PC-3 (cell line): ENCODE measurements around the gene RGS9BP. TPM values are rescaled to one million over a fixed set of nuclear protein-coding genes. Genes with fewer than 3 reads are reported as not detected.

Source experiments
- ATAC-seq: fragments of 200-7000 bp; cut with Tn5 transposase; 2 replicates; pipeline ENCODE4 v1.9.1; 2020; ENCODE audit warnings: mild to moderate bottlenecking, moderate library complexity
- BruUV-seq: library from RNA; stranded (reverse); fragments of 400-500 nt; replicated peaks from 2 replicates; lab custom pipeline; 2021; lab: Mats Ljungman, UMichigan
- CTCF ChIA-PET: fragments of 300-600 bp; sonication (Branson Sonifier 250); formaldehyde crosslinking; loops from one replicate; lab custom pipeline; 2022; ENCODE audit warnings: antibody characterized with exemption; lab: Charles Lee
- POLR2A ChIA-PET: fragments of 300-600 bp; sonication (Branson Sonifier 250); formaldehyde crosslinking; loops from one replicate; lab custom pipeline; 2022; ENCODE audit warnings: antibody characterized with exemption; ENCODE audit not compliant: unreplicated experiment; lab: Charles Lee
- DNase-seq: peaks from one replicate; pipeline ENCODE4 v3.0.0-alpha.2; 2015
- H2AFZ ChIP-seq: fragments of 300-600 bp; sonication (generic); 2 replicates; pipeline ENCODE4 v1.6.0; 2016; ENCODE audit warnings: antibody characterized with exemption, low read length
- H3F3A ChIP-seq: fragments of 300-600 bp; sonication (generic); one replicate; pipeline ENCODE4 v1.6.0; 2017; ENCODE audit warnings: antibody characterized with exemption, low read length, control low read depth, mild to moderate bottlenecking; ENCODE audit not compliant: unreplicated experiment
- H3K27ac ChIP-seq: fragments of 300-600 bp; sonication (generic); 2 replicates; pipeline ENCODE4 v1.5.1; 2016; ENCODE audit warnings: mild to moderate bottlenecking, low read length
- H3K27me3 ChIP-seq: fragments of 300-600 bp; sonication (generic); 2 replicates; pipeline ENCODE4 v1.6.1; 2016; ENCODE audit warnings: low read length, mixed read lengths
- H3K36me3 ChIP-seq: fragments of 300-600 bp; sonication (generic); 2 replicates; pipeline ENCODE4 v1.6.1; 2016; ENCODE audit warnings: low read depth, mixed run types, low read length, mixed read lengths
- H3K4me1 ChIP-seq: fragments of 300-600 bp; sonication (generic); 2 replicates; pipeline ENCODE4 v1.5.1; 2016; ENCODE audit warnings: low read length; ENCODE audit not compliant: insufficient read depth
- H3K4me2 ChIP-seq: fragments of 300-600 bp; sonication (generic); 2 replicates; pipeline ENCODE4 v1.6.0; 2016; ENCODE audit warnings: low read length
- H3K4me3 ChIP-seq: fragments of 300-600 bp; sonication (generic); 2 replicates; pipeline ENCODE4 v1.5.1; 2016; ENCODE audit warnings: mild to moderate bottlenecking, low read length, mixed read lengths
- H3K79me2 ChIP-seq: fragments of 300-600 bp; sonication (generic); 2 replicates; pipeline ENCODE4 v1.6.1; 2017; ENCODE audit warnings: low read length, mixed read lengths
- H3K9ac ChIP-seq: fragments of 300-600 bp; sonication (generic); 2 replicates; pipeline ENCODE4 v1.6.0; 2016; ENCODE audit warnings: mild to moderate bottlenecking, low read length
- H3K9me2 ChIP-seq: fragments of 300-600 bp; sonication (generic); replicated peaks from 2 replicates; pipeline ENCODE4 v1.6.1; 2016; ENCODE audit warnings: mixed run types, low read length, mixed read lengths
- H3K9me3 ChIP-seq: fragments of 300-600 bp; sonication (generic); 2 replicates; pipeline ENCODE4 v1.6.1; 2016; ENCODE audit warnings: low read length, mixed read lengths
- H4K20me1 ChIP-seq: fragments of 300-600 bp; sonication (generic); 2 replicates; pipeline ENCODE4 v1.6.1; 2016; ENCODE audit warnings: low read length, mixed read lengths
- EZH2 ChIP-seq: fragments of 300-600 bp; sonication (generic); IDR thresholded peaks from one replicate; pipeline ENCODE4 v1.6.1; 2017; ENCODE audit warnings: antibody characterized with exemption, mild to moderate bottlenecking, low read length; ENCODE audit not compliant: unreplicated experiment
- EZH2phosphoT487 ChIP-seq: fragments of 300-600 bp; sonication (generic); IDR thresholded peaks from 2 replicates; pipeline ENCODE4 v1.6.1; 2018; ENCODE audit warnings: mild to moderate bottlenecking, antibody characterized with exemption, low read length, borderline replicate concordance
- intact Hi-C: fragments of 100-400 bp; cut with micrococcal nuclease; formaldehyde crosslinking; loops from 2 replicates; pipeline ENCODE4 v1.9.0; 2023
- total RNA-seq: library from RNA; depleted of rRNA; stranded (reverse); fragments of >200 nt; gene quantifications from 2 replicates; pipeline ENCODE4 v1.2.3, GENCODE V29; 2014
- TF ChIP-seq, protein P1 (sequence below): fragments of 300-600 bp; sonication (generic); conservative IDR thresholded peaks from 2 replicates; pipeline ENCODE4 v1.5.1; 2017; ENCODE audit warnings: antibody characterized with exemption, low read depth, mild to moderate bottlenecking, low read length

The RGS9BP gene
- total RNA-seq, 1 experiment from 2014 or later: 1.6 TPM

DNA sequence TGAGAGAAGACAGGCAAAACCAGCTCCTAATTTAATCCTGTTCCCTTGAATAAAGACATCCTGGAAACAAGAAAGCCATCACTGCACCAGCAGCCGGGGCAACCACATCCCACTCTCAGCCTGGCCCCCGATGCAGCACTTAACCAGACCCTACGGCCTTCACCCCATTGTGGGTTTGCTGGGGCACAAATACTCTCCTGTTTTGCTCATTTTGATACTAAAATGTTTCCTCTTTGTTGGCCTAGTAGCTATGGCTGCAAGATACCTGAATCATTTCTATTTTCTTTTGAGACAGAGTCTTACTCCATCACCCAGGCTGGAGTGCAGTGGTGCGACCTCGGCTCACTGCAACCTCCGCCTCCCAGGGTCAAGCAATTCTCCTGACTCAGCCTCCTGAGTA, 29.1 kb upstream of the RGS9BP start:
- no peaks in the 10 kb centered on the region for H3K79me2 ChIP-seq
- no peak overlapping the region for H3K27ac ChIP-seq
- TF ChIP-seq EZH2 (no peak), EZH2phosphoT487 (no peak)
- TF ChIP-seq, protein P1, sequence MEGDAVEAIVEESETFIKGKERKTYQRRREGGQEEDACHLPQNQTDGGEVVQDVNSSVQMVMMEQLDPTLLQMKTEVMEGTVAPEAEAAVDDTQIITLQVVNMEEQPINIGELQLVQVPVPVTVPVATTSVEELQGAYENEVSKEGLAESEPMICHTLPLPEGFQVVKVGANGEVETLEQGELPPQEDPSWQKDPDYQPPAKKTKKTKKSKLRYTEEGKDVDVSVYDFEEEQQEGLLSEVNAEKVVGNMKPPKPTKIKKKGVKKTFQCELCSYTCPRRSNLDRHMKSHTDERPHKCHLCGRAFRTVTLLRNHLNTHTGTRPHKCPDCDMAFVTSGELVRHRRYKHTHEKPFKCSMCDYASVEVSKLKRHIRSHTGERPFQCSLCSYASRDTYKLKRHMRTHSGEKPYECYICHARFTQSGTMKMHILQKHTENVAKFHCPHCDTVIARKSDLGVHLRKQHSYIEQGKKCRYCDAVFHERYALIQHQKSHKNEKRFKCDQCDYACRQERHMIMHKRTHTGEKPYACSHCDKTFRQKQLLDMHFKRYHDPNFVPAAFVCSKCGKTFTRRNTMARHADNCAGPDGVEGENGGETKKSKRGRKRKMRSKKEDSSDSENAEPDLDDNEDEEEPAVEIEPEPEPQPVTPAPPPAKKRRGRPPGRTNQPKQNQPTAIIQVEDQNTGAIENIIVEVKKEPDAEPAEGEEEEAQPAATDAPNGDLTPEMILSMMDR: no peak
- H3K9ac ChIP-seq: no peak overlapping the region
- H3K9me2 ChIP-seq: no peaks in the 10 kb centered on the region
- no peaks in the 10 kb centered on the region for H3K36me3 ChIP-seq
- no peak overlapping the region for H3K4me2 ChIP-seq
- no peaks in the 10 kb centered on the region for H3K4me1 ChIP-seq
- no peaks in the 10 kb centered on the region for H3K27me3 ChIP-seq
- ChIA-PET POLR2A (no interaction called here), CTCF (no interaction called here)
- H3F3A ChIP-seq: no peaks in the 10 kb centered on the region
- BruUV-seq: no TSS peak
- intact Hi-C loops: no loop called here
- DNase-seq: no peak
- H2AFZ ChIP-seq: no peak overlapping the region
- H3K4me3 ChIP-seq: no peak overlapping the region
- no peak for ATAC-seq
- H4K20me1 ChIP-seq: no peaks in the 10 kb centered on the region
- no peaks in the 10 kb centered on the region for H3K9me3 ChIP-seq

DNA sequence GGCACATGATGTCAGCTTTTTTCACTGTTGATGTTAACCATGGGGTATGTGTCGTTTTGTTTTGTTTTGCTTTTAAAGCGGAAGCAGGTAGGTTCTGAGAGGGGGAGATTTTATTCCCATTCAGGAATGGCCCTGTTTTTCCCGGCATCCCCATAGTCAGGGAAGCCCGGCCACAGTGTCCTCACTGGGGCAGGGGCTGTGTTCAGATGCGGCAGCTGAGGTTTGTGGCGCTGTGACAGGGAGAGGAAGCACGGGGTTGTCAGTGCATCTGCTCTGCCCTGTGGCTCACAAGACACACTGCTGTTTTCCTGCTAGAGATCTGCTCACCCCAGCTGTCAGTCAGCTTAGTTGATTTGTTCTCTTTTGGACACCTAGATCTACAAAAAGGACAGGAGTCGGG, 28.3 kb upstream of the RGS9BP start:
- POLR2A ChIA-PET: no interaction called here
- no peak for ATAC-seq

DNA sequence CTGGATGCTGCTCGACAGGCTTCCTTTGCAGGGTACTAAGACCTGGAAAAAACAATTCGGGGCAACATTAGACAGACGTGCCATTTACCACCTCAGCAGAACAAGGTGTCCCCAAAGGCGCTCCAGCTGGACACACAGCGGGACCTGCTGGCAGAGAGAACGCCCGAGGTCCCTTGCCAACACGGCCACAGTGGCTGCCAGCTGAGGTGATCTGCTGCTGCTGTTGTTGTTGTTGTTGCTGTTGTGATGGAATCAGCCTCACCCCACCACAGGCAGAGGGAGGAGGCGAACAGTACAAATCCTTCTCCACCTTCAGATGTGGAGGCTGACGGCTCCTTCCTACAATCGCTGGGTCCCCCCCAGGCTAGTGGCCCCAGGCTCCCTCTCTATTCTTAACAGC, 25.9 kb upstream of the RGS9BP start:
- Histone ChIP-seq H2AFZ (no peak overlapping the region), H3F3A (no peaks in the 10 kb centered on the region), H3K4me2 (no peak overlapping the region), H3K9ac (no peak overlapping the region), H3K27ac (no peak overlapping the region), H3K36me3 (no peaks in the 10 kb centered on the region), H3K9me3 (no peaks in the 10 kb centered on the region), H3K9me2 (no peaks in the 10 kb centered on the region), H3K4me1 (no peaks in the 10 kb centered on the region), H3K27me3 (no peaks in the 10 kb centered on the region), H4K20me1 (no peaks in the 10 kb centered on the region), H3K79me2 (no peaks in the 10 kb centered on the region), H3K4me3 (no peak overlapping the region)
- no TSS peak for BruUV-seq
- POLR2A ChIA-PET: no interaction called here
- DNase-seq (no peak), ATAC-seq (no peak)
- CTCF ChIA-PET: no interaction called here
- intact Hi-C loops: no loop called here
- TF ChIP-seq EZH2phosphoT487 (no peak), EZH2 (no peak)
- TF ChIP-seq, protein P1: no peak

More for the DNA sequence above, 28.3 kb upstream of the RGS9BP start:
- TF ChIP-seq, protein P1: no peak
- no peak for TF ChIP-seq EZH2
- no peak for TF ChIP-seq EZH2phosphoT487
- no peak overlapping the region for H3K27ac ChIP-seq
- H4K20me1 ChIP-seq: no peaks in the 10 kb centered on the region
- DNase-seq: no peak
- H3K4me1 ChIP-seq: no peaks in the 10 kb centered on the region
- H3K9ac ChIP-seq: no peak overlapping the region
- CTCF ChIA-PET: no interaction called here
- no peaks in the 10 kb centered on the region for H3K9me2 ChIP-seq
- H3K4me3 ChIP-seq: no peak overlapping the region
- no peaks in the 10 kb centered on the region for H3K79me2 ChIP-seq
- H3K4me2 ChIP-seq: no peak overlapping the region
- no peaks in the 10 kb centered on the region for H3F3A ChIP-seq
- no peaks in the 10 kb centered on the region for H3K27me3 ChIP-seq
- no TSS peak for BruUV-seq
- H3K9me3 ChIP-seq: no peaks in the 10 kb centered on the region
- H2AFZ ChIP-seq: no peak overlapping the region
- intact Hi-C loops: no loop called here
- no peaks in the 10 kb centered on the region for H3K36me3 ChIP-seq
